ENCODE data around the gene TSPO2.

Gene TSPO2

DNA sequence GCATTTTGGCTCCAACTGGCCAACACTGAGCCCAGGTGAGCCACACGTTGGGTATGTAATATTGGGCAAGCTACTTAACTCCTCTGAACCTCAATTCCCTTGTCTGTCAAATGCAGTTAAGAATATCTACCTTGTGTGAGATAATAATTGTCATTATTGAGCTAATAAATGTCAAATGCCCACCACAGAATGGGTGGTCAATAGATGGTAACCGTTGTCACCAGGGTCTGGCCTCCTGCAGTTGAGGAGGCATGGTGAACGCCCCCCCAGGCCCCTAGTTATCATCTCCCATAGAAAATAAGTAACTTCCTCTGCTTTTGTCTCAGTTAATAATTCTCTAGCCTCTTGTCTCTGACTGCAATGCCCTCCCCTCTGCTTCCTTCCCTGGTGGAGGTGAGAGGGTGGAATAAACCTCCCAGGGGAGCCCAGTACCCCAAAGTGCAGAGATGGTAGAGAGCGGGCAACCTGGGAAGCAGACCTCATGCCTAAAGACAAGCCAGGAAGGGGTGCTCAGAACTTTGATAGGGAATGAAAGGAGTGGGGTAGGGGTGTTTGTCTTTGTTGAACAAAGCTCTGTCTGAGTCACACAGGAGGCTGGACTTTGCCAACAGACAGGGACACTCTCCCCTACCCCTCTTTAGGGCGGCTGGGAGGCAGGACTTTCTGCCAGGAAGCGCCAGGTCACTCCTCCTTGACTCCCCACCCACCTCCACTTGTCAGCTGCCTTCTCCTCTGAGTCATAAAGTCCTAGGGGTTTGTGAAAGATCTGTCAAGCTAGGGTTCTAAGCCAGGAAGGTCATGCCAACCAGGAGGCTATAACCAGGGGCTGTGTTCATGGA is 1.9 kb upstream of the TSPO2 start:
- H3K4me3 ChIP-seq (ENCODE audit: low read depth in 1 of 2, low read length in 2 of 2), result no peak overlapping the region

DNA sequence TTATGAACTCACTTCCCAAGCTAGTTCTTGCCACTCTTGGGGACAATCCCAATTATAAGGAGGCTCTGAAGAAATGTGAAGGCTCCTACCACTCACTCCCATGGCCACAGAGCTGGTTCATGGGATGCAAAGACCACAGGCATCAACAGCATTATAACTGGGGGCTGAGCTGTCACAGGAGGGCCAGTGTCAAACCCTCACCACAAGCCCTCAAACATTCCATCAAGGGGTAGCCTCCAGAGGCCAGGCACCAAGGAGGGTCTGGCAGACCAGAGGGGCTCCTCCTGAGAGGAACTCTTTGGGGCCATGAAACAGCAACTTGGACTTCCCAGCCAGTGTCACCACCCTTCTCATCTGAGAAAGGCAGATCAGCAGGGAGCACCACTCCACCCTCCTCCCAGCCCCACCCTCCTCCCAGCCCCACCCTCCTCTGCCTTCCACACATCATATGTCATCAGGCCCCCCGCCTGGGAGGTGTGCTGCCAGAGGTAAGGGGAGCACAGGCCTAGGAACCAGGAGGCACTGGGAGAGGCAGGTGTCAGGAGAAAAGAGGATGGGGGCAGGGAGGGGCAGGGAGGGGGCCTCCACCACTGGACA is 1.2 kb upstream of the TSPO2 start:
- Histone ChIP-seq H3K4me3 (ENCODE audit: low read depth in 1 of 2, low read length in 2 of 2) (no peak overlapping the region), H3K36me3 (ENCODE audit: control insufficient read depth in 1 of 2, insufficient read depth in 2 of 2, low read length in 2 of 2) (no peaks in the 10 kb centered on the region), H3K9me3 (ENCODE audit: control insufficient read depth in 1 of 2, low read length in 2 of 2) (no peaks in the 10 kb centered on the region), H3K27me3 (ENCODE audit: low read depth, low read length) (no peaks in the 10 kb centered on the region), H3K27ac (ENCODE audit: low read length) (peak overlapping the region; percentile 51), H3K4me1 (ENCODE audit: control insufficient read depth in 1 of 2, insufficient read depth in 2 of 2, low read length in 2 of 2) (no peaks in the 10 kb centered on the region)

More for the DNA sequence above, 1.9 kb upstream of the TSPO2 start:
- no peaks in the 10 kb centered on the region for H3K36me3 ChIP-seq (ENCODE audit: control insufficient read depth in 1 of 2, insufficient read depth in 2 of 2, low read length in 2 of 2)
- no peaks in the 10 kb centered on the region for H3K4me1 ChIP-seq (ENCODE audit: control insufficient read depth in 1 of 2, insufficient read depth in 2 of 2, low read length in 2 of 2)
- H3K27me3 ChIP-seq (ENCODE audit: low read depth, low read length), result no peaks in the 10 kb centered on the region
- H3K27ac ChIP-seq (ENCODE audit: low read length), result peak overlapping the region; percentile 79
- no peaks in the 10 kb centered on the region for H3K9me3 ChIP-seq (ENCODE audit: control insufficient read depth in 1 of 2, low read length in 2 of 2)

DNA sequence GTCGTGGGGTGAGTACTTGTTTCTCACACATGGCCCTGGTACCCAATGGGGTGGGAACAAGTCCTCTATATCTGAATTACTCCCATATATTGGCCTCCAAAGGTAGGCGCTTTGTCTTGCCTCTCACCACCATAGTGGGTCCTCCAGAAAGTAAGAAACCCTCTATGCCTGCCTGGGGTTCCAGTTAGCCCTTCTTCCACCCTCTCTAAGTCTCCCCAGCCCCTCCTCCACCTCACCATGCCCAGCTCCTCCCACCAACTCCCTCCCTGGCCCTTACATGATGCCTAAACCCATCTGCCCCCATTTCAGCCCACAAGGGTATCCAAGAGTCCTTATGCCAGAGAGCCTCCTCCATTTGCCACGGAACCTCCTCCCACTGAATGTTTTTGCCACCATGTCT is 884 bp downstream of the TSPO2 start:
- no peaks in the 10 kb centered on the region for H3K4me1 ChIP-seq (ENCODE audit: control insufficient read depth in 1 of 2, insufficient read depth in 2 of 2, low read length in 2 of 2)
- no peak overlapping the region for H3K27ac ChIP-seq (ENCODE audit: low read length)
- no peaks in the 10 kb centered on the region for H3K36me3 ChIP-seq (ENCODE audit: control insufficient read depth in 1 of 2, insufficient read depth in 2 of 2, low read length in 2 of 2)
- no peak overlapping the region for H3K4me3 ChIP-seq (ENCODE audit: low read depth in 1 of 2, low read length in 2 of 2)
- no peaks in the 10 kb centered on the region for H3K9me3 ChIP-seq (ENCODE audit: control insufficient read depth in 1 of 2, low read length in 2 of 2)
- no peaks in the 10 kb centered on the region for H3K27me3 ChIP-seq (ENCODE audit: low read depth, low read length)

DNA sequence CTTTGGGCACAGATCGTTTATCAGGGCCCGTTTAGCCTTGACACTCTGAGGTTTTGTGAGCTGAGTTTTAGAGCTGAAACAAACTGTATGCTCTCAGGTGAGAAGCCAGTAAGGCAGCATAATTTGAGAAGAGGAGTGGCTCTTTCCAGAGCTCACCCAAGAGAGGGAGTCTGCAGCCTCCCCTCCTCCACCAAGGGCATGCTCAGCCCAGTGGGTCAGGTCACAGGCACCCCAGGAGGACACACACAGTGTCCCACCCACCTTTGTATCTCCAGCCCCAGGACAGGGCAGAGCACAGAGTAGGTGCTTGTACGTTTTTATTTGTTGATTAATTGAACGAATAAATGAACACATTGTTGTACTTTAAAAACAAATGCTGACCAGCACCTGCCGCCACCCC is 3.4 kb downstream of the TSPO2 start:
- Histone ChIP-seq H3K4me1 (ENCODE audit: control insufficient read depth in 1 of 2, insufficient read depth in 2 of 2, low read length in 2 of 2) (peaks cover 0 to 7% of the 10 kb centered on the region in 2 donors), H3K4me3 (ENCODE audit: low read depth in 1 of 2, low read length in 2 of 2) (no peak overlapping the region), H3K36me3 (ENCODE audit: control insufficient read depth in 1 of 2, insufficient read depth in 2 of 2, low read length in 2 of 2) (no peaks in the 10 kb centered on the region), H3K27ac (ENCODE audit: low read length) (no peak overlapping the region), H3K27me3 (ENCODE audit: low read depth, low read length) (no peaks in the 10 kb centered on the region), H3K9me3 (ENCODE audit: control insufficient read depth in 1 of 2, low read length in 2 of 2) (no peaks in the 10 kb centered on the region)

DNA sequence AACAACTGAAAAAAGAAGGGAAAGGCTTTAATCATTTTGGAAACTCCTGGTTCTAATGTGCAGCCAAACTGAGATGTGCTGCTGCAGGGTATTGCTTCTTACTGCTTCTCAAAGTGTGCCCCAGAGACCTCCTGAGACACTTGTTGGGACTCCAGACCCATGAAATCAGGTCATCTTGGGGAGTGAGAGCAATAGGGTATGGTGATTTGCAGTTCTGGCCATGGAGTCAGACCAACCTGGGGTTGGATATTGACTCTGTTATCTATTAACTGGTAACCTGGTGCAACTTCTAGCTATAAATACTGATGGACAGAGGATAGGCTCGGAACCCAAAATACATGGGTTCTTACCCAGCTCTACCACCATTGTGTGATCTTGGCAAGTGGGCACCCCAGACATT is 3.8 kb downstream of the TSPO2 start:
- H3K27ac ChIP-seq (ENCODE audit: low read length), result no peak overlapping the region
- no peaks in the 10 kb centered on the region for H3K27me3 ChIP-seq (ENCODE audit: low read depth, low read length)
- H3K36me3 ChIP-seq (ENCODE audit: control insufficient read depth in 1 of 2, insufficient read depth in 2 of 2, low read length in 2 of 2), result no peaks in the 10 kb centered on the region
- no peaks in the 10 kb centered on the region for H3K9me3 ChIP-seq (ENCODE audit: control insufficient read depth in 1 of 2, low read length in 2 of 2)
- H3K4me1 ChIP-seq (ENCODE audit: control insufficient read depth in 1 of 2, insufficient read depth in 2 of 2, low read length in 2 of 2), result peaks cover 0 to 7% of the 10 kb centered on the region in 2 donors
- no peak overlapping the region for H3K4me3 ChIP-seq (ENCODE audit: low read depth in 1 of 2, low read length in 2 of 2)

DNA sequence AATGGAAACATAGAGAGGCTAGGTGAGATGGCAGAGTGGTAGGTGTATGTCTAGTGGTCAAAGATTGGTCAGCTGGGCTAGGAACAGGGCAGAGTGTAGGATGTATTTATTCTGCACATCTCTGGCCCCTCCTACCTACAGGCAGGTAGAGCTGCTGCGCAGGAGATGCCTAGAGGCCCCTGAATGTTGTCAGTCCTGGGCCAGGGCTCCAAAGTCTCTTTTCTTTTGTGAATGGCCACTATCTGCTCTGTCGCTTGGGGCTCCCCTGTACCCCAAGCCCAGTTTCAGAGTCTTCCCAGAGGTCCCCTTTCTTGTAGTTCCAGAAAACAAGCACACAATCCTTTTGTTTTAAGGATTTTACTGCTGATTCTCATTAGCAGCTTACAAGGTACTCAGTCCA is 5.0 kb downstream of the TSPO2 start:
- H3K27me3 ChIP-seq (ENCODE audit: low read depth, low read length), result no peaks in the 10 kb centered on the region
- H3K4me3 ChIP-seq (ENCODE audit: low read depth in 1 of 2, low read length in 2 of 2), result no peak overlapping the region
- peaks cover 0 to 14% of the 10 kb centered on the region in 2 donors for H3K4me1 ChIP-seq (ENCODE audit: control insufficient read depth in 1 of 2, insufficient read depth in 2 of 2, low read length in 2 of 2)
- no peak overlapping the region for H3K27ac ChIP-seq (ENCODE audit: low read length)
- H3K9me3 ChIP-seq (ENCODE audit: control insufficient read depth in 1 of 2, low read length in 2 of 2), result no peaks in the 10 kb centered on the region
- H3K36me3 ChIP-seq (ENCODE audit: control insufficient read depth in 1 of 2, insufficient read depth in 2 of 2, low read length in 2 of 2), result no peaks in the 10 kb centered on the region

DNA sequence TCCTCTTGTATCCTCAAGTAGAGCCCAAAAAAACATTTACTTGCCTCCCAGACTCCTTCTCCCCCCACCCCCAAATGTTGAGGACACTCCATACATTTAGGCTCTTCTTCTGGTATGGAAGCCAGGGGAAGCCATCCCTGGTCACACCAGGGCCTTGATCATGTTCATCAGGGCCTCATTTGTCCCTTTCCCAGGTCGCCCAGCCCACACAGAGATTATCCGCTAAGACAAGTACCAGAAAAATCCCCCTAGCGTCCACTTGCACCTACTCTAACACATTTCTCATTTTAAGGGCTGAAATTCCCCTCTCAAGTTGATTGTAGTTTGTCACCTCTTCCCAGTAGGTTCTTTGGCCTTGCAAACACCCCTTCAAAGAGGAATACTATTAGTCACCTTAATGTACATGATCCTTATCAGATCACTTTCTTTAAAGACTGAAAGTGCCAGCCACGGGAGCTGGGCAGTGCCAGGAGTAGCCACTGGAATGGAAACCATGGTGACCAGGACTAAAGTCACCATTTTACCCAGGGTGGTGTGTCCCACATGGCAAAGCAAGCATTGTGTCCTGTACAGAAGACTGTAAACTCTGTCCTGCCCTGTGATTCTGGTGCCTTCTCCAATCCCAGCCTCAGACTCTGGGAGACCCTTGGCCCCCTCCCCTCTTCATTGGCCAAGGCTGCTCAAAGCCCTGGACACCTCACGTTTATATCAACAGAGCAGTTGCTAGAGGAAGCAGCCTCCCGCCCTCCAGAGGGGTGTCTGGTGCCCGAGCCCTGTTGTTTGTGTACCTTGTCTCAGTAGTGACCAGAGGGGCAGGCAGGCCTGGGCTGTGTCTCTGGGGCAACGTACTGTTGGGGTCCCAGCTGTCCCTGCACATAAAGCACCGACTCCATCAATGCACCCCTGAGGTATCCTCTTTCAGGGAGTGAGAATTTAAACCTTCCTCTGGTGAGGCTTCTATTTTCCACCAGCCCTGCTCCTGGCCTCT is 5.8 kb downstream of the TSPO2 start:
- H3K4me1 ChIP-seq (ENCODE audit: control insufficient read depth in 1 of 2, insufficient read depth in 2 of 2, low read length in 2 of 2), result peaks cover 0 to 22% of the 10 kb centered on the region in 2 donors

DNA sequence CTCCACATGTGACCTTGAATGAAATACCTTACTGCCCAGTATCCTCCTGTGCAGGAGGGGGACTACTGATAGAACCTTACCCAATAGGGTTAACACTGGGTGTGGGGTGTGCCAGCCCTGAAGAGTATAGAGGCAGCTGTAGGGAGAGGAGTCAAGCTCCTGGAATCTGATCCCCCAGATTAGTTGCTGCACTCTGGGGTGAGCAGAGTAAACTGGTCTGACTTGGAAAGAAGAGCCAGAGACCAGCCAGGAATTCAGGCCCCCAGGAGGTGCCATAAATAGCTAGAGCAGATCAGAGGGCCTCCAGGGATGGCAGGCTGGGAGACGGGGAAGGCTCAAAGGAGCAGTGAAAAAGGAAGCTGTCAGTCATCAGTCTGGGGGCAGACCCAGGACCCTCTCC is 7.3 kb downstream of the TSPO2 start:
- H3K36me3 ChIP-seq (ENCODE audit: control insufficient read depth in 1 of 2, insufficient read depth in 2 of 2, low read length in 2 of 2), result no peaks in the 10 kb centered on the region
- peaks cover 0 to 32% of the 10 kb centered on the region in 2 donors for H3K4me1 ChIP-seq (ENCODE audit: control insufficient read depth in 1 of 2, insufficient read depth in 2 of 2, low read length in 2 of 2)
- no peaks in the 10 kb centered on the region for H3K9me3 ChIP-seq (ENCODE audit: control insufficient read depth in 1 of 2, low read length in 2 of 2)
- no peak overlapping the region for H3K27ac ChIP-seq (ENCODE audit: low read length)
- no peak overlapping the region for H3K4me3 ChIP-seq (ENCODE audit: low read depth in 1 of 2, low read length in 2 of 2)
- no peaks in the 10 kb centered on the region for H3K27me3 ChIP-seq (ENCODE audit: low read depth, low read length)

More for the DNA sequence above, 5.8 kb downstream of the TSPO2 start:
- no peaks in the 10 kb centered on the region for H3K9me3 ChIP-seq (ENCODE audit: control insufficient read depth in 1 of 2, low read length in 2 of 2)
- H3K4me3 ChIP-seq (ENCODE audit: low read depth in 1 of 2, low read length in 2 of 2), result no peak overlapping the region
- no peaks in the 10 kb centered on the region for H3K27me3 ChIP-seq (ENCODE audit: low read depth, low read length)
- H3K36me3 ChIP-seq (ENCODE audit: control insufficient read depth in 1 of 2, insufficient read depth in 2 of 2, low read length in 2 of 2), result no peaks in the 10 kb centered on the region
- H3K27ac ChIP-seq (ENCODE audit: low read length), result no peak overlapping the region

GRCh38 chr6:41049955-41050354 is 7.7 kb downstream of the TSPO2 start:
- Histone ChIP-seq H3K9me3 (ENCODE audit: control insufficient read depth in 1 of 2, low read length in 2 of 2) (no peaks in the 10 kb centered on the region), H3K27ac (ENCODE audit: low read length) (no peak overlapping the region), H3K4me3 (ENCODE audit: low read depth in 1 of 2, low read length in 2 of 2) (no peak overlapping the region), H3K27me3 (ENCODE audit: low read depth, low read length) (no peaks in the 10 kb centered on the region), H3K36me3 (ENCODE audit: control insufficient read depth in 1 of 2, insufficient read depth in 2 of 2, low read length in 2 of 2) (no peaks in the 10 kb centered on the region), H3K4me1 (ENCODE audit: control insufficient read depth in 1 of 2, insufficient read depth in 2 of 2, low read length in 2 of 2) (peaks cover 0 to 36% of the 10 kb centered on the region in 2 donors)

- Histone ChIP-seq H3K27me3 (ENCODE audit: low read depth, low read length) (no peaks in the 10 kb centered on the region), H3K9me3 (ENCODE audit: control insufficient read depth in 1 of 2, low read length in 2 of 2) (no peaks in the 10 kb centered on the region), H3K27ac (ENCODE audit: low read length) (no peak overlapping the region), H3K4me3 (ENCODE audit: low read depth in 1 of 2, low read length in 2 of 2) (no peak overlapping the region), H3K36me3 (ENCODE audit: control insufficient read depth in 1 of 2, insufficient read depth in 2 of 2, low read length in 2 of 2) (no peaks in the 10 kb centered on the region), H3K4me1 (ENCODE audit: control insufficient read depth in 1 of 2, insufficient read depth in 2 of 2, low read length in 2 of 2) (peaks cover 0 to 42% of the 10 kb centered on the region in 2 donors)
These were observed 8.3 kb downstream of the TSPO2 start for GRCh38 chr6:41050536-41050935.

GRCh38 chr6:41051873-41052272 is 9.6 kb downstream of the TSPO2 start:
- H3K4me1 ChIP-seq (ENCODE audit: control insufficient read depth in 1 of 2, insufficient read depth in 2 of 2, low read length in 2 of 2), result peaks cover 0 to 50% of the 10 kb centered on the region in 2 donors
- no peak overlapping the region for H3K27ac ChIP-seq (ENCODE audit: low read length)

More at GRCh38 chr6:41051873-41052272, 9.6 kb downstream of the TSPO2 start:
- H3K27me3 ChIP-seq (ENCODE audit: low read depth, low read length), result no peaks in the 10 kb centered on the region
- no peak overlapping the region for H3K4me3 ChIP-seq (ENCODE audit: low read depth in 1 of 2, low read length in 2 of 2)
- no peaks in the 10 kb centered on the region for H3K36me3 ChIP-seq (ENCODE audit: control insufficient read depth in 1 of 2, insufficient read depth in 2 of 2, low read length in 2 of 2)
- H3K9me3 ChIP-seq (ENCODE audit: control insufficient read depth in 1 of 2, low read length in 2 of 2), result no peaks in the 10 kb centered on the region
